GM12878 (cell line): ENCODE measurements around the gene FRMD5. TPM values are rescaled to one million over a fixed set of nuclear protein-coding genes. Genes with fewer than 3 reads are reported as not detected.

Experiments used
- ATAC-seq: fragments of 200-7000 bp; cut with Tn5 transposase; 3 replicates; pipeline ENCODE4 v1.9.1; 2020; ENCODE audit warnings: mild to moderate bottlenecking, moderate library complexity
- BruUV-seq: library from RNA; stranded (reverse); fragments of 400-500 nt; replicated peaks from 2 replicates; lab custom pipeline; 2021; lab: Mats Ljungman, UMichigan
- CTCF ChIA-PET: fragments of 300-600 bp; sonication (Branson Sonifier 250); formaldehyde crosslinking; extraction: SDS; loops from one replicate; lab custom pipeline; 2021; ENCODE audit warnings: inconsistent platforms; lab: Yijun Ruan, JAX
- POLR2A ChIA-PET: fragments of 350-600 bp; formaldehyde crosslinking; extraction: SDS; loops from one replicate; lab custom pipeline; 2021; ENCODE audit warnings: inconsistent platforms; lab: Charles Lee
- RAD21 ChIA-PET: fragments of 300-600 bp; sonication (Branson Sonifier 250); formaldehyde crosslinking; loops from one replicate; lab custom pipeline; 2023; ENCODE audit warnings: antibody characterized with exemption; ENCODE audit not compliant: unreplicated experiment; lab: Charles Lee
- SMC1A ChIA-PET: fragments of 300-600 bp; sonication (Branson Sonifier 250); formaldehyde crosslinking; loops from one replicate; lab custom pipeline; 2023; ENCODE audit not compliant: unreplicated experiment, uncharacterized antibody; lab: Charles Lee
- DNase-seq: peaks from one replicate; pipeline ENCODE4 v3.0.0-alpha.2; 2011; ENCODE audit warnings: low read depth, low spot score
- FAIRE-seq: peaks from 3 replicates; lab custom pipeline; 2011; peaks lifted over from hg19 to GRCh38; lab: Jason Lieb, UNC
- H2AFZ ChIP-seq: 2 replicates; pipeline ENCODE4 v1.6.0; 2011; ENCODE audit warnings: low read depth, low read length, control low read depth; ENCODE audit not compliant: control insufficient read depth
- H3K27ac ChIP-seq: 2 replicates; pipeline ENCODE4 v1.5.1; 2011; ENCODE audit warnings: control low read depth; ENCODE audit not compliant: control insufficient read depth, insufficient read depth
- H3K27me3 ChIP-seq, 2 experiments: replicated peaks in 1 of 2; 2 replicates each; pipeline versions ENCODE4 v1.6.0 to v1.6.1; 2011; ENCODE audit warnings: low read length in 1 of 2; ENCODE audit not compliant: control insufficient read depth in 2 of 2, insufficient read depth in 2 of 2
- H3K36me3 ChIP-seq, 2 experiments: 2 replicates each; pipeline ENCODE4 v1.5.1; 2011; ENCODE audit warnings: low read length in 1 of 2; ENCODE audit not compliant: control insufficient read depth in 2 of 2, insufficient read depth in 2 of 2
- H3K4me1 ChIP-seq: 2 replicates; pipeline ENCODE4 v1.6.1; 2011; ENCODE audit warnings: mild to moderate bottlenecking, low read length, moderate library complexity, mixed read lengths; ENCODE audit not compliant: control insufficient read depth, insufficient read depth
- H3K4me2 ChIP-seq: 2 replicates; pipeline ENCODE4 v1.6.0; 2011; ENCODE audit warnings: control low read depth; ENCODE audit not compliant: control insufficient read depth, insufficient read depth
- H3K4me3 ChIP-seq: fragments of 200-600 bp; sonication (generic); 2 replicates; pipeline ENCODE4 v1.5.1; 2016
- H3K79me2 ChIP-seq: 2 replicates; pipeline ENCODE4 v1.6.0; 2011; ENCODE audit warnings: low read length; ENCODE audit not compliant: control insufficient read depth, insufficient read depth
- H3K9ac ChIP-seq: 2 replicates; pipeline ENCODE4 v1.8.0; 2011; ENCODE audit warnings: low read length, control low read depth, mixed read lengths; ENCODE audit not compliant: control insufficient read depth, insufficient read depth
- H3K9me3 ChIP-seq: replicated peaks from 3 replicates; pipeline ENCODE4 v1.5.1; 2011; ENCODE audit warnings: mild to moderate bottlenecking, low read length; ENCODE audit not compliant: control insufficient read depth, insufficient read depth
- H4K20me1 ChIP-seq: 2 replicates; pipeline ENCODE4 v1.6.0; 2011; ENCODE audit not compliant: control insufficient read depth, insufficient read depth
- CBX5 ChIP-seq: sonication (generic); IDR thresholded peaks from 2 replicates; pipeline ENCODE4 v1.6.1; 2016; ENCODE audit warnings: low read depth, moderate library complexity, mild to moderate bottlenecking, inconsistent platforms
- GABPA ChIP-seq: IDR thresholded peaks from 2 replicates; pipeline ENCODE4 v1.6.1; 2014; ENCODE audit warnings: antibody characterized with exemption, low read depth, mild to moderate bottlenecking, inconsistent platforms
- NBN ChIP-seq: fragments of 450-650 bp; IDR thresholded peaks from 2 replicates; pipeline ENCODE4 v1.6.1; 2016
- PAX5 ChIP-seq: IDR thresholded peaks from 2 replicates; pipeline ENCODE4 v1.6.1; 2011; ENCODE audit warnings: low read depth, low read length, borderline replicate concordance
- SRF ChIP-seq, 2 experiments: IDR thresholded peaks; 2 replicates each; pipeline ENCODE4 v1.6.1; 2011; ENCODE audit warnings: low read depth in 2 of 2, low read length in 2 of 2, mild to moderate bottlenecking in 1 of 2, moderate library complexity in 1 of 2
- TBL1XR1 ChIP-seq: IDR thresholded peaks from 2 replicates; pipeline ENCODE4 v1.6.1; 2012; ENCODE audit warnings: low read depth, low read length, improper control_type of control experiment
- WGBS: methylation state at CpG from one replicate; pipeline ENCODE4 v1.1.6; 2016; ENCODE audit warnings: low lambda C conversion rate; ENCODE audit not compliant: insufficient replicate concordance, insufficient coverage; ENCODE audit errors: missing lambda C conversion rate; 5-methylcytosine and 5-hydroxymethylcytosine counted together
- in situ Hi-C: fragments of 300-500 bp; cut with MboI; formaldehyde crosslinking; loops from 9 replicates; pipeline ENCODE4 v1.14.3; 2018; ENCODE audit warnings: mixed read lengths
- intact Hi-C: fragments of 100-400 bp; cut with micrococcal nuclease; formaldehyde crosslinking; loops from one replicate; pipeline ENCODE4 v1.14.2; 2022; ENCODE audit not compliant: unreplicated experiment
- polyA plus RNA-seq, 11 experiments: library from polyadenylated mRNA; depleted of rRNA in 4 of 11; unstranded in 6 of 11; stranded (reverse) in 5 of 11; fragments of >200 nt; fragmentation: Nextera tagmentation in 4 of 11; fragmentation: Illumina TruSeq in 1 of 11; extraction: Ambion mirVana in 4 of 11; extraction: Trizol in 1 of 11; gene quantifications; 1 replicate in 1 of 11; 2 replicates in 10 of 11; pipeline versions ENCODE4 v1.2.1 to v1.2.3, GENCODE V29; 2011 to 2016; ENCODE audit warnings: inconsistent platforms in 2 of 11, missing spikeins in 2 of 11, low read depth in 1 of 11
- total RNA-seq, 4 experiments: library from RNA; depleted of rRNA in 3 of 4; stranded (reverse); fragments of >200 nt in 3 of 4; fragmentation: Illumina TruSeq in 1 of 4; extraction: Trizol in 1 of 4; gene quantifications; 2 replicates each; pipeline versions ENCODE4 v1.2.1 to v1.2.3, GENCODE V29; 2013 to 2021
- TF ChIP-seq, protein P1 (sequence below): fragments of 450-650 bp; IDR thresholded peaks from 2 replicates; pipeline ENCODE4 v1.6.1; 2017; ENCODE audit warnings: mild to moderate bottlenecking, moderate library complexity

The FRMD5 gene
- total and polyA plus RNA-seq, 10 of the 15 experiments (the other 5 are each of a cell fraction or from before 2014, with no cell fraction given) = 0.26 to 6.4 (median 0.68) TPM; not detected in 1

DNA sequence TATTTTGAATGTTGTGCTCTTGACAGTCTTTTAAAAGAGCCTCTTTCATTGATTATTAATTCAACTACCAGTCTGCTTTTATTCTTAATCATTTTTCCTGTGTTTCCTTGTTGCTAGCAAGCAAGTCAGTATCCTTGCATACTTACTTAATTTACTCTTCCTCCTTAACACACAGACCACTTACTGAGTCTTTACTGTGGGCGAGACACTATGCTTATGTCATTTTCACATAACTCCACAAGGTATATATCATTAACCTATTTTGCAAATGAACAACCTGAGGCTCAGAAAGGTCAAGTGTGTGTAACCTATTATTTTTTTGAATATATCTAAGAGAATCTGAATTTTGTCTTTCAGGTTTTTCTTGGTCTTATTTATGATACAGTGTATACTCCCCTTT, 237.3 kb downstream of the FRMD5 start:
- H3K79me2 ChIP-seq = no peaks in the 10 kb centered on the region
- H3K9ac ChIP-seq = no peak overlapping the region
- H3K4me1 ChIP-seq = no peaks in the 10 kb centered on the region; the same call in 1 of the 2 replicates
- WGBS = 28% methylated on average over 1 of the region's 1 CpG
- FAIRE-seq (no peak), DNase-seq (no peak), ATAC-seq (peak; percentile 34; the same call in 2 of the 3 replicates)
- H3K27me3 ChIP-seq = no peaks in the 10 kb centered on the region
- BruUV-seq = no TSS peak
- H3K4me2 ChIP-seq = no peak overlapping the region
- no peaks in the 10 kb centered on the region for H3K9me3 ChIP-seq
- ChIA-PET SMC1A (no interaction called here), POLR2A (no interaction called here), RAD21 (no interaction called here), CTCF (no interaction called here)
- intact Hi-C loops = no loop called here
- TF ChIP-seq, protein P1, sequence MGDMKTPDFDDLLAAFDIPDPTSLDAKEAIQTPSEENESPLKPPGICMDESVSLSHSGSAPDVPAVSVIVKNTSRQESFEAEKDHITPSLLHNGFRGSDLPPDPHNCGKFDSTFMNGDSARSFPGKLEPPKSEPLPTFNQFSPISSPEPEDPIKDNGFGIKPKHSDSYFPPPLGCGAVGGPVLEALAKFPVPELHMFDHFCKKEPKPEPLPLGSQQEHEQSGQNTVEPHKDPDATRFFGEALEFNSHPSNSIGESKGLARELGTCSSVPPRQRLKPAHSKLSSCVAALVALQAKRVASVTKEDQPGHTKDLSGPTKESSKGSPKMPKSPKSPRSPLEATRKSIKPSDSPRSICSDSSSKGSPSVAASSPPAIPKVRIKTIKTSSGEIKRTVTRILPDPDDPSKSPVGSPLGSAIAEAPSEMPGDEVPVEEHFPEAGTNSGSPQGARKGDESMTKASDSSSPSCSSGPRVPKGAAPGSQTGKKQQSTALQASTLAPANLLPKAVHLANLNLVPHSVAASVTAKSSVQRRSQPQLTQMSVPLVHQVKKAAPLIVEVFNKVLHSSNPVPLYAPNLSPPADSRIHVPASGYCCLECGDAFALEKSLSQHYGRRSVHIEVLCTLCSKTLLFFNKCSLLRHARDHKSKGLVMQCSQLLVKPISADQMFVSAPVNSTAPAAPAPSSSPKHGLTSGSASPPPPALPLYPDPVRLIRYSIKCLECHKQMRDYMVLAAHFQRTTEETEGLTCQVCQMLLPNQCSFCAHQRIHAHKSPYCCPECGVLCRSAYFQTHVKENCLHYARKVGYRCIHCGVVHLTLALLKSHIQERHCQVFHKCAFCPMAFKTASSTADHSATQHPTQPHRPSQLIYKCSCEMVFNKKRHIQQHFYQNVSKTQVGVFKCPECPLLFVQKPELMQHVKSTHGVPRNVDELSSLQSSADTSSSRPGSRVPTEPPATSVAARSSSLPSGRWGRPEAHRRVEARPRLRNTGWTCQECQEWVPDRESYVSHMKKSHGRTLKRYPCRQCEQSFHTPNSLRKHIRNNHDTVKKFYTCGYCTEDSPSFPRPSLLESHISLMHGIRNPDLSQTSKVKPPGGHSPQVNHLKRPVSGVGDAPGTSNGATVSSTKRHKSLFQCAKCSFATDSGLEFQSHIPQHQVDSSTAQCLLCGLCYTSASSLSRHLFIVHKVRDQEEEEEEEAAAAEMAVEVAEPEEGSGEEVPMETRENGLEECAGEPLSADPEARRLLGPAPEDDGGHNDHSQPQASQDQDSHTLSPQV = no peak
- TF ChIP-seq CBX5 = no peak
- TF ChIP-seq SRF (IDR thresholded peaks at IDR 0.05; ENCODE audit: low read depth in 2 of 2, low read length in 2 of 2) = no peak
- TF ChIP-seq GABPA = no peak
- TF ChIP-seq PAX5 = no peak
- TF ChIP-seq NBN = no peak
- no peak for TF ChIP-seq TBL1XR1
- no peak overlapping the region for H3K27ac ChIP-seq
- H3K36me3 ChIP-seq = no peaks in the 10 kb centered on the region; a peak in 1 of 4 replicates
- no peak overlapping the region for H2AFZ ChIP-seq
- no peak overlapping the region for H3K4me3 ChIP-seq
- in situ Hi-C loops = no loop called here
- no peaks in the 10 kb centered on the region for H4K20me1 ChIP-seq
